ENCODE results near the gene BTBD18.
"Not testable (repeated sequence)": the region's sequence is repeated elsewhere in the genome, so short reads cannot be mapped to it uniquely, and the experiment has no call there.

BTBD18 gene

DNA sequence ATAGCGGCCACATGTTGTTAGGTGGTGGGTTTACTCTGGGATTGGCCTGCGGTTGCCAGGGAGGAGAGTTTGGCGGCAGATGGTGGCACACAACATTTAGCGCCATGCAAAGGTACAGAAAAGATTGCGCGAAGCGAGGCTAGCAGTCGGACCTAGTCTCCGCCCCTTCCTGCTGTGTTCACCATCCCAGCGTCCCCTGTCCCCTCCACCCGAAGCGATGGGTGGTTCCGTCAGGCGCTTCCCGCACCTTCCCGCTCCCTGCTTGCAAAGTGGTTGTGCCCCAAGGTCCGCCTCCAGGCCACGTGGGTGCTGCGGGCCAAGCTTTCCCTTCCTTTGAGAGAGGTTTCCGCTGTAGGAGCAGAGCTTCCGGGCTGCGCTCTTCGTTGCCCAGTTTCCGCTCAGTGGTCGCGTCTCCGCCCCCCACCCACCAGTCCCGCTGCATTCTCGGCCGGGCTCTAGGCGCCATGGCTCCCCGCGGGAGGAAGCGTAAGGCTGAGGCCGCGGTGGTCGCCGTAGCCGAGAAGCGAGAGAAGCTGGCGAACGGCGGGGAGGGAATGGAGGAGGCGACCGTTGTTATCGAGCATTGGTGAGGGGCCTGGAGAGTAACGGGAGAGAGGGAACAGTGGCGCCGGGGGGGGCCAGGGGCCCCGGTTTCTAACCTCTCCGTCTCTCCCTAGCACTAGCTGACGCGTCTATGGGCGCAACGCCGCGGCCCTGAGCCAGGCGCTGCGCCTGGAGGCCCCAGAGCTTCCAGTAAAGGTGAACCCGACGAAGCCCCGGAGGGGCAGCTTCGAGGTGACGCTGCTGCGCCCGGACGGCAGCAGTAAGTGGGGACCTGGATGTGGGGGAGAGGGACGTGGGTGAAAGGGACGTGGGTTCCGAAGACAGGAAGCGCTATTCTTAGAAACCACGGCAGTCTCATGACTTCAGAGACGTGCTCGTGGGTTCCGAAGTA is 10.2 kb downstream of the BTBD18 start, which contains the start of gene SELENOH:
Gene SELENOH, plus strand, starts transcription at position 360 of the 955 bp plus-strand sequence. Its CDS starts 105 bp downstream, at position 465.
- peak; percentile 82 to 94 (median 90) for DNase-seq (ENCODE audit: low read depth in 4 of 4, low spot score in 1 of 4)

DNA sequence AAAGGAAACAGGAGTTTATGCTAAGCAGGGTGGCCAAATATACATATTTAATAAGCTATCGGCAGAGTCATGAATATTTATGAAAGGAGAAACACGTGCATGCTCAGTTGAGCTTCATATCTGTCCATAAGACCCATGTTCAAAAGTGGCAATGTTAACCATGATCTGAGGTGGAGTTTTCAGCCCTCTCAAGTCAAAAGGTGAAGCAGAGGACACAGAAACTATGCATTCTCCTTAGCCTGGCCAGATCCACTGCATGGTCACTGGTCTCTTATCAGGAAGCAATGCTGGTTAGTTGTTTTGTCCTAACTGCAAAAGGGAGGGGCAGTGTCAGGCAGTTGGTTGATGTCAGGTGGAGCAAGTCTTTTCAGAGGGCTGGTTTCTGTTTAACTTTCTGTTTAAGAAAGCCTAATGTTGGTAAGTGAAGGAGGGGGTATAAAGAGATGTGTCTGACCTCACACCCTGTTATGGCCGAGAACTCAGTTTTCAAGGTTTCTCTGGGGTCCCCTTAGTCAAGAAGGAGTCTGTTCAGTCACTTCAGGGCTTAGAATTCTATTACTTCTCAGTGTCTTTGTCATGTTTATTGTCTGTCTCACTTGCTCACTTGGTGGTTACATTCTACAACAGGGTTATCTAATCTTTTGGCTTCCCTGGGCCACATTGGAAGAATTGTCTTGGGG is 15.9 kb downstream of the BTBD18 start:
- DNase-seq (ENCODE audit: low read depth in 4 of 4, low spot score in 1 of 4) = no peak

DNA sequence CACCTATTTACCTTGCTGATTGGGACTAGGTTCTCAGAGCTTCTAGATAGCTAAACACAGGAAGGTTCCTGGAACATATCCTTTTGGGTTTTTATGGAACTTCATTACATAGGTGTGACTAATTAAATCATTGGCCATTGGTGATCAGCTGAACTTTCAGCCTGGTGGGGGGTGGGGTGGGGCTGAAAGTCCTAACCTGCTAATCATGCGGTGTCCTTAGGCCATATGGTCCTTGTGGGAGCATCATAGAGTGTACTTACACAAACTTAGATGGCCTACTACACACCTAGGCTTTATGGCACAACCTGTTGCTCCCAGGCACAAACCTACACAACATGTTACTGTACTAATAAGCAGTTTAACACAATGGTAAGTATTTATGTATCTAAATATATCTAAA is 19.0 kb downstream of the BTBD18 start:
- DNase-seq (ENCODE audit: low read depth in 4 of 4, low spot score in 1 of 4) = no peak

GRCh38 chr11:57729479-57729878 is 22.1 kb downstream of the BTBD18 start:
- no peak for DNase-seq (ENCODE audit: low read depth in 4 of 4, low spot score in 1 of 4)

DNA sequence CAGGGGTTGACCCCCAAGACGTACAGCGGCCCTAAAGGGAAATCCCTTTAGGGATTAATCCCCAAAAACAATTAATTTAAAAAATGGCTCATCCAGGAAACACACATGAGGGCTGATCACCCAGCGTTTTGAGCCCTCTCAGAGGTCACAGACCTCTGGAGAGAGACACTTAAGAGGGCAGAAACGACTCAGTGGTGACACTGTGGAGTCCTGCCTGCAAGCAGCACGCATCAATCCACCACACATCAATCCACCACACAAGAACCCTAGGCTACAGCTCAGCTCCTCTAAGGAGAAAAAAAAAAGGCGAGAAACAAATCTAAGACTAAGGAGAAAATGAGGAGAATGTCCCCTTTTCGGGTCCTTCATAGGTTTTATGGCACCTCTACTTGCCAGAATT is 22.8 kb downstream of the BTBD18 start:
- no peak for DNase-seq (ENCODE audit: low read depth in 4 of 4, low spot score in 1 of 4)

DNA sequence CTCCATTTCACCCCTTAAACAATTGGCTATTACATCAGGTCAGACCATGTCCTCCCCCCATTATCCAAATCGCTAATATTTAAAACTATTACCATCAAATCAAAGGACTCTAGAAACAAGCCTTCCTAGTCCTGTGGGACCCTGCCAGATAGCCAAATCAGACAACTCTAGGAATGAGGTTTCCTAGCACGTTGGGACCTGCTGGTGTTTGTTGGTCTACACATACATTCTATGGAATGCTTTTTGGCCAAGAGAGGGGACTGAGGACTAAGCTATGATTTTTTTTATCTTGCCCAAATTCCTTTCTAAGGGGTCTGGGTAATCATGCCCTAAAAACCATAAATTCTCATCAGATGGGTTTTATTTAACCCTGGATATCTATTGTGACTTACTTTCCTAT is 24.4 kb downstream of the BTBD18 start:
- no peak for DNase-seq (ENCODE audit: low read depth in 4 of 4, low spot score in 1 of 4)

DNA sequence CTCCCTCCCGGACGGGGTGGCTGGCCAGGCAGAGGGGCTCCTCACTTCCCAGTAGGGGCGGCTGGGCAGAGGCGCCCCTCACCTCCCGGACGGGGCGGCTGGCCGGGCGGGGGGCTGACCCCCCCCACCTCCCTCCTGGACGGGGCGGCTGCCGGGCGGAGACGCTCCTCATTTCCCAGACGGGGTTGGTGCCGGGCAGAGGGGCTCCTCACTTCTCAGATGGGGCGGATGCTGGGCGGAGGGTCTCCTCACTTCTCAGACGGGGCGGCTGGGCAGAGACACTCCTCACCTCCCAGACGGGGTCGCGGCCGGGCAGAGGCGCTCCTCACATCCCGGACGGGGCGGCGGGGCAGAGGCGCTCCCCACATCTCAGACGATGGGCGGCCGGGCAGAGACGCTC is 34.9 kb downstream of the BTBD18 start:
- DNase-seq (ENCODE audit: low read depth in 4 of 4, low spot score in 1 of 4) = not testable (repeated sequence)

DNA sequence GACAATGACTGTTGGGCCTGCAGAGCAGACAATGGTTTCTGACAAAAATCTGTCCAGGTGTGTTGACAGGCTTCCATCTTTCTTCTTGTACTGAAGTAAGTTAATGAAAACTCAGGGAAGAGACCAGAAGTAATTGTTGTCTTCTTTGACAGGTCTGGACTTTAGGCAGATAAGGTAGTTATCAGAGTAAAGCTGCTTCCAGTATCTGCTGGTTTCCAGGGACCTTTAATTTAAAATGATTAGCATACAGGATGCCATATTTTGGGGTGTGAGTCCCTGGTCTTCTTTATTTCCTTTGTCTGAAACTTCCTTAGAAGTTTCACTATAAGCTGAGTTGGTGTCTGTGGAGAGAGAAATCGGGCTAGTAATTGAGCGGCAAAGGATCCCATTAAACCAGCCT is 37.8 kb downstream of the BTBD18 start:
- DNase-seq (ENCODE audit: low read depth in 4 of 4, low spot score in 1 of 4) = no peak

GRCh38 chr11:57712256-57713150 is 39.1 kb downstream of the BTBD18 start, which contains the start of gene TMX2:
TSS of gene TMX2 (plus strand) at chr11:57712593. CDS start at chr11:57712619, 26 bp downstream.
- DNase-seq (ENCODE audit: low read depth in 4 of 4, low spot score in 1 of 4) = peak; percentile 67 to 89 (median 77)

- DNase-seq (ENCODE audit: low read depth in 4 of 4, low spot score in 1 of 4) = peak; percentile 30 to 63 (median 54)
Observed at GRCh38 chr11:57711414-57712255, 40.0 kb downstream of the BTBD18 start, which contains the start of gene MED19. TSS of gene MED19 (minus strand) at chr11:57712215. CDS start at chr11:57712179, 36 bp downstream.

- no peak for DNase-seq (ENCODE audit: low read depth in 4 of 4, low spot score in 1 of 4)
Observed at GRCh38 chr11:57709802-57710367, 41.7 kb downstream of the BTBD18 start.

GRCh38 chr11:57705432-57705831 is 46.2 kb downstream of the BTBD18 start:
- not testable (repeated sequence) for DNase-seq (ENCODE audit: low read depth in 4 of 4, low spot score in 1 of 4)

- DNase-seq (ENCODE audit: low read depth in 4 of 4, low spot score in 1 of 4) = no peak
Observed at GRCh38 chr11:57704932-57705331, 46.7 kb downstream of the BTBD18 start.

GRCh38 chr11:57703341-57703740 is 48.3 kb downstream of the BTBD18 start:
- DNase-seq (ENCODE audit: low read depth in 4 of 4, low spot score in 1 of 4) = no peak

GRCh38 chr11:57700425-57700824 is 51.2 kb downstream of the BTBD18 start:
- no peak for DNase-seq (ENCODE audit: low read depth in 4 of 4, low spot score in 1 of 4)

GRCh38 chr11:57699813-57700212 is 51.8 kb downstream of the BTBD18 start:
- DNase-seq (ENCODE audit: low read depth in 4 of 4, low spot score in 1 of 4) = no peak

DNA sequence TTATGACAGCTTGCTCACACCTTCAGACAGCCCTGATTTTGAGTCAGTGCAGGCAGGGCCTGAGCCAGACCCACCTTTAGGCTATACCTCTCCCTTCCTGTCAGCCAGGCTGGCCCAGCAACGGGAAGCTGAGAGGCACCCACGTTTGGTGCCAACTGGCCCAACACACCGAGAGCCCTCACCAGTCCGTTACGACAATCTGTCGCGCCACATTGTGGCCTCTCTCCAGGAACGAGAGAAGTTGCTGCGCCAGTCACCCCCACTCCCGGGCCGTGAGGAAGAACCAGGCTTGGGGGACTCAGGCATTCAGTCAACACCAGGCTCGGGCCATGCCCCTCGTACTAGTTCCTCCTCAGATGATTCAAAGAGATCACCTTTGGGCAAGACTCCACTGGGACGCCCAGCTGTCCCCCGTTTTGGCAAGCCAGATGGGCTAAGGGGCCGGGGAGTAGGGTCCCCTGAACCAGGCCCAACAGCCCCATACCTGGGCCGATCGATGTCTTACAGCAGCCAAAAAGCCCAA is 52.7 kb downstream of the BTBD18 start:
- no peak for DNase-seq (ENCODE audit: low read depth in 4 of 4, low spot score in 1 of 4)

Measured in stimulated activated CD4-positive, alpha-beta T cell treated with anti-CD3 and anti-CD28 coated beads, Interleukin-1b, Interleukin-23, amount 100 ng/mL, for 24 hours (primary cell).